Motor neuron (in vitro differentiated cells): Measurements from ENCODE around the gene MYO7B. TPM values are rescaled to one million over a fixed set of nuclear protein-coding genes. Genes with fewer than 3 reads are reported as not detected.
A peak's percentile ranks its signal among the peaks of the same experiment; 100 is the strongest.

ENCODE experiments used
- ATAC-seq, 8 experiments: fragments of 200-7000 bp; cut with Tn5 transposase; replicated peaks in 6 of 8; 2 replicates each; pipeline ENCODE4 v1.8.0; 2021; ENCODE audit warnings: mild to moderate bottlenecking in 8 of 8, moderate library complexity in 8 of 8
- H3K27ac ChIP-seq, 2 donors: fragments of 250-450 bp; sonication (Bioruptor Pico); 2 replicates each; pipeline ENCODE4 v1.9.0; 2021; ENCODE audit warnings: antibody characterized with exemption in 2 of 2, mild to moderate bottlenecking in 2 of 2, moderate library complexity in 1 of 2
- H3K4me1 ChIP-seq, 2 donors: fragments of 250-450 bp; sonication (Bioruptor Pico); replicated peaks in 1 of 2; 2 replicates each; pipeline ENCODE4 v1.6.1; 2021; ENCODE audit warnings: antibody characterized with exemption in 2 of 2, mild to moderate bottlenecking in 2 of 2, moderate library complexity in 1 of 2
- H3K4me3 ChIP-seq, 5 donors: fragments of 250-450 bp; sonication (Bioruptor Pico); 2 replicates each; pipeline ENCODE4 v1.9.0; 2021; ENCODE audit warnings: antibody characterized with exemption in 5 of 5, mild to moderate bottlenecking in 5 of 5, moderate library complexity in 4 of 5
- WGBS, 10 experiments: fragments of 450-650 bp; shearing (Covaris generic); methylation state at CpG; one replicate each; pipeline ENCODE4 v1.0.0; 2022; 5-methylcytosine and 5-hydroxymethylcytosine counted together
- in situ Hi-C, 9 experiments: fragments of 400-800 bp; cut with MboI; loops; one replicate each; pipeline ENCODE4 v1.15.0; 2021; ENCODE audit warnings: low sequenced_read_pairs in 9 of 9, low pct_unique_long_range_greater_than_20kb in 2 of 9; ENCODE audit not compliant: unreplicated experiment in 9 of 9
- total RNA-seq, 8 experiments: library from RNA; unstranded; fragments of 300-600 nt; gene quantifications; 2 replicates each; pipeline versions ENCODE4 v1.2.3 to v1.2.4, GENCODE V29; 2022

MYO7B gene
- total RNA-seq, 8 experiments from 2014 or later: 0.08 to 1.1 (median 0.36) TPM; not detected in 2

DNA sequence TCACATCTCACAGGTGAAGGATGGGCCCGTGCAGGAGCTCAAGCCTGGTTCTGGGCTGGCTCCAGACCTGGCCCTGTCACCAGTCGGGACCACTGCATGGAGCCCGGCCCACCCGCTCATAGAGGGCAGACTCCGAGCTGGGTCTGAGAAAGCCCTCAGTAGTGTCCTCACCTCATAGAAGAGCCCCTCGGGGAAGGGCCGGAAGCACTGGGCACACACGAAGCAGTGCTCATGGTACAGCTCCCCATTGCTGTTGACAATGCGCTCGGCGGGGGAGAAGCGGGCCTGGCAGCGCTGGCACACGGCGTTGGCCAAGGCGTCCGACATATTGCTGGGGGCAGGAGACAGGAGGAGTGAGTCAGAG lies 121.7 kb downstream of the MYO7B start:
- H3K27ac ChIP-seq: no peak overlapping the region
- in situ Hi-C loops: no loop called here
- ATAC-seq: no peak
- no peaks in the 10 kb centered on the region for H3K4me1 ChIP-seq
- no peak overlapping the region for H3K4me3 ChIP-seq
- 88 to 93% methylated on average over 3 to 9 of the region's 17 CpGs; no CpG with 5 or more reads in 8 of the 10 experiments for WGBS, 10 experiments

DNA sequence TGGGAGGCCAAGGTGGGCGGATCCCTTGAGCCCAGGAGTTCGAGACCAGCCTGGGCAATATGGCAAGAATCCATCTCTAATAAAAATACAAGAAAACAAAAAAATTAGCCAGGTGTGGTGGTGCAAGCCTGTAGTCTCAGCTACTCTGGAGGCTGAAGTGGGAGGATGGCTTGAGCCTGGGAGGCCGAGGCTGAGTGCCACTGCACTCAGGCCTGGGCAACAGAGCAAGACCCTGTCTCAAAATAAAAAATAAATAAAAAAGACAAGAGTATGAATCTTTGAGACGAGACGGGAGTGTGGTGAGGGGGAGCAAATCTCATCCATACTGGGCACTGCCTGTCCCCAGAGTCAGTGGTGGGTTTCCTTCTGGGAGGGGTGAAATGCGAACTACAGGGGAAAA lies 122.7 kb downstream of the MYO7B start:
- Histone ChIP-seq H3K4me3 (no peak overlapping the region), H3K27ac (no peak overlapping the region), H3K4me1 (peaks cover 0 to 3% of the 10 kb centered on the region in 2 donors)
- 67 to 100% (median 83%) methylated on average over 1 to 4 of the region's 6 CpGs; no CpG with 5 or more reads in 3 of the 10 experiments for WGBS, 10 experiments
- no peak for ATAC-seq
- in situ Hi-C loops: no loop called here

DNA sequence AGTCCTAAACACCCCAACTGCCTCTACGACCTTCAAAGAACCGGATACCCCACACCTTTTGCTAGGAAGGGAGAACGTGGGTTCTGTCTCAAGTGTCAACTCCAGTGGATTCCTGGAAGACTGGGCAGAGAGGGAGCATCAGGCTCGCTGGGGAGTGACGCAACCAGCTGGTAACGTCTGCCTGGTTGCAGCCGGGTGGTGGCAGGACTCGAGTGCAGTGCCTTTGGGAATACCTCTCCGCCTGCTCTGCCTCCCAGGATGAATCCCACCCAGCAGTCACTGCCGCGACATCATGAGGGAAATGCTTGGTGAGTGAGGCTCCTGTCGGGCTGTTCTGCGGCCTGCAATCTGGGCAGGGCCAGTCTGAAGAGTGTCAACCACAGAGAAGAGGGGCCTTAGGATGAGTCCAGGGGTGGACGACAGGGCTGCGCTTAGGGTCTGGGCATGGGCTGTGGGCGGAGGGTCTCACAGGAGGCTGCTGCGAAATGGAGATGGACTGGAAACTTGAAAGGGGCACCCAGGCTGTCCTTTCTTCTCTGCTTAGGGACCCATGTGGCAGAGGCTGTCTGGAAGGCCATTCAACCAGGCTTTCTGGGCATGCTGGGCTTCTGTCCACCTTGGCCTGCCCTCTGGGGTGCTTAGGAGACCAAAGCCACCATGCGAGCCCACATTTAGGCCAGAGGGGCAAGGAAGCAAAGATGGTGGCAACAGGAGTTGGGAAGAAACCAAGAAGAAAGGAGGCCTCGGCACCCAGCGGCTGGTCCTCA lies 123.3 kb downstream of the MYO7B start:
- ATAC-seq: peak in 1 of 8 experiments; percentile 49
- peaks cover 0 to 3% of the 10 kb centered on the region in 2 donors for H3K4me1 ChIP-seq
- in situ Hi-C loops: no loop called here
- WGBS, 10 experiments: 65 to 100% (median 80%) methylated on average over 2 to 7 of the region's 20 CpGs; no CpG with 5 or more reads in 2 of the 10 experiments
- H3K27ac ChIP-seq: no peak overlapping the region
- no peak overlapping the region for H3K4me3 ChIP-seq

DNA sequence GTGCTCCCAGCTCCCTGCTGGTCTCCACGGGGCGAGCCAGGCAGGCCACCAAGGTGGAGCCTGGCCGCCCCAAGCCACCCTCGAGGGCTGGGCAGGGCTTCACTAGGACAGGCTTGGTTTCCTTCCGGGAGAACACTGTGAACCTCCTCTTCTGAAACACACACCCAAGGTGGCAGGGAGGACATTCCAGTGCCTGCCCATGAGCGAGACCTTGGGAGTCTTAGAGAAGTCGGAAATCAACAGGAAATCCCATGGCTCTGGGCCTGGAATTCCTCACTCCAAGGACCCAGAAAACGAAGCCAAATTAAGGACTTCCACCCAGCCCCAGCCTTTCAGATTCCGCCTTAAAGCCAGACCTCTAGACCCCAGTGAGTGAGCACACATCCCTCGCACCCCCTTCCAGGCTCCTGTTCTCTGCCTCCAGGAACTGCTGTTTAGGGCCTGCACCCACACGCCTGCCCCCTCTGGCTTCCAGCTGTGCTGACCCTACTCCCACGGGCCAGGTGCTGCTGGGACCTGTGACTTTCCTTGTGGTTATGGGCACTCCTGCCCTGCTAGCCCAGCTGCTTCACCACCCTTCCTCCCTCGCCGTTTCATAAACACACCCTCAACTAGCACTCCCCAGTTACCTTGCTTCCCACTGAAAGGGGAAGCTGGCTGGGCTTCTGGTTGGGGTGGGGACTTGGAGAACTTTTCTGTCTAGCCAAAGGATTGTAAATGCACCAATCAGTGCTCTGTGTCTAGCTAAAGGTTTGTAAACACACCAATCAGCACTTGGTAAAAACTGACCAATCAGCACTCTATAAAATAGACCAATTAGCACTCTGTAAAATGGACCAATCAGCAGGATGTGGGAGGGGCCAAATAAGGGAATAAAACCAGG lies 124.2 kb downstream of the MYO7B start:
- WGBS, 10 experiments: 33 to 100% (median 97%) methylated on average over 1 to 3 of the region's 14 CpGs; no CpG with 5 or more reads in 4 of the 10 experiments
- peaks cover 0 to 3% of the 10 kb centered on the region in 2 donors for H3K4me1 ChIP-seq
- H3K4me3 ChIP-seq: no peak overlapping the region
- H3K27ac ChIP-seq: no peak overlapping the region
- ATAC-seq: no peak
- in situ Hi-C loops: no loop called here

DNA sequence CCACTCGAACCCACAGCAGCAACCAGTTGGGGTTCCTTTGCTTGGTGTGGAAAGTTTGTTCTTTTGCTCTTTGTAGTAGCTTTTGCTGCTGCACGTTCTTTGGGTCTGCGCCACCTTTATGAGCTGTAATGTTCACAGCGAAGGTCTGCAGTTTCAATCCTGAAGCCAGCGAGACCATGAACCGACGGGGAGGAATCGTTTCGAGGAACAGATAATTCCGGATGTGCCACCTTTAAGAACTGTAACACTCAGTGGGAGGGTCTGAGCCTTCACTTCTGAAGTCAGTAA lies 124.8 kb downstream of the MYO7B start:
- Histone ChIP-seq H3K4me1 (peaks cover 0 to 3% of the 10 kb centered on the region in 2 donors), H3K4me3 (no peak overlapping the region), H3K27ac (no peak overlapping the region)
- in situ Hi-C loops: no loop called here
- WGBS, 10 experiments: 75 to 100% (median 91%) methylated on average over 2 to 10 of the region's 10 CpGs; no CpG with 5 or more reads in 3 of the 10 experiments
- ATAC-seq: no peak

DNA sequence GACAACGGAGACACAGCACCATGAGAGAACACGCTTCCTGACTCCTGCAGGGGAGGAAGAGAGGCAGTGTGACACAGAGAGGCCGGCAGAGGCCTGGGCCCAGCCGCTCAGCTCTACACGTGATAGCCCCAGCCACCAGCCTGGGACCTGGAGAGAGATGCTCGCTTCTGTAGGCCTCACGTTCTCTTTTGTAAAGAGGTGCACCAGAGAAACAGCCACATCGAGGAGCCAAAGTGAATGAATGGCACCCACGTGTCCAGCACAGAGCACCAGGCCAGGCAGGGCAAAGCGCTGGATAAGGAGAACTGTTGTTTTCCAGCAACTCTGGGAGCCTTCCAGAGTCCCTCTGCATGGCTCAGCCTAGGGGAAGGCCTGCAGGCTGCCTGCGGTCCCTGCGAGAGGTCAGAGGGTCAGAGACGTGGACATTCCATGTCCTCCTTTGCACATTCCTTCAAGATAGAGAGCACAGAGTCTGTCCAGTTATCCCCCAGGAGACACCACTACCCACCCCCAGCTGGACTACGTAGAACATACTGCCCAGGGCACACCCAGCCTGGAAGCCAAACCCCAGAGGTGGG lies 125.7 kb downstream of the MYO7B start:
- no peak overlapping the region for H3K27ac ChIP-seq
- WGBS, 10 experiments: 81 to 100% (median 95%) methylated on average over 1 to 5 of the region's 14 CpGs; no CpG with 5 or more reads in 6 of the 10 experiments
- peak in 3 of 8 experiments; percentile 45 to 68 (median 63) for ATAC-seq
- H3K4me1 ChIP-seq: peaks cover 0 to 3% of the 10 kb centered on the region in 2 donors
- H3K4me3 ChIP-seq: no peak overlapping the region
- in situ Hi-C loops: no loop called here

DNA sequence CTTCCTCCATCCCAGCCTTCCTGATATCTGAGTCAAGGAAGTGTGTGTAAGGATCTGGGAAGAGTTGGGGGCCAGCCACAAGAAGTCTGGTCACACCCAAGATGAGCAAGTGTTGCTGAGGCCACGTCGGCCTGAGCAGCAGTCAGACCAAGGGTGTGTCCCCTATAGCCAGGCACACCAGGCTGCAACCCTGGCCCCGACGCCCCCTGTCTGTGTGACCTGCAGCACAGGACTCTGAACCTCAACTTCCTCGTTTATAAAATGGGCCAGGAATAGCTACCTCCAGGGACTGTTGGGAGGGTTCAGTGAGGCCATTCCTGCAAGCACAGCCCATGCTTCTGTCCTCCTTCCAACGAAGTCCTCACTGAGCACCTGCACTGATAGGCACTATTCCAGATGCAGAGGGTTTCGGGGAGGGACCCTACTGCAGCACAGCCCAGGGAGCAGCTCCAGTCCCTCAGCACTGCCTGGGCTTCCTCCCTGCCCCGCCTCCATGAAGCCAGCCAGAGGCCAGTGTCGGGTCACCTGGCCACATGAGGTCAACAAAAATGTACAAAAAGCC lies 126.5 kb downstream of the MYO7B start:
- in situ Hi-C loops: no loop called here
- peak in 3 of 8 experiments; percentile 45 to 82 (median 74) for ATAC-seq
- peaks cover 0 to 3% of the 10 kb centered on the region in 2 donors for H3K4me1 ChIP-seq
- 47 to 100% (median 62%) methylated on average over 2 to 5 of the region's 9 CpGs; no CpG with 5 or more reads in 6 of the 10 experiments for WGBS, 10 experiments
- H3K27ac ChIP-seq: no peak overlapping the region
- no peak overlapping the region for H3K4me3 ChIP-seq

DNA sequence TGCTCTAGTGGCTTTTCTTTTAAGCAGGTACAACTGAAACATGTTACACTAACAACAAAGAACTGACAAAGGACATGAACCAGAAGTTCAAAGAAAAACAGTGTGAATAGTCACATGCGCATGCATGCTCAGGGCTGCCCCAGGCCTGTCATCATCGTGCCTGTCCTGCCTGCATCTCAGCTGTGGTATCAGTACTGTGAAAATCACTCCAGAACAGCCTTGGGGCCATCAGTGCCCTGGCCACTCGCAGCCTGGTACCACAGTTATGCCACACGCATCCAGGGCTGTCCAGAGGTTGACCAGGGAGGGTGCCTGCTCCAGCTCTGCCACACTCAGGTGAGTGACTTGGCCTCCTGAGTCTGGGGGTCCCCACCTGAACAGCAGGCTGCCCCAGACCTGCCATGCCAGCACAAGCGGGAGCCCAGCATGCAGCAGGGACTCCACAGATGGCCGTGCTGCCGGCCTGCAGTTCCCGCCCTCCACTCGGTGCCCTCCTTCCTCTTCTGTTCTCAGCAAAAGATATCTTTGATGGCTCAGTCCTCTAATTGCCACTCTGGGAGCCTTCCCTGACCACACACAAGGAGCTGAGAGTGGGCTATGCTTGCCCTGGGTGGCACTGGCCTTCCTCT lies 127.6 kb downstream of the MYO7B start:
- H3K4me3 ChIP-seq: no peak overlapping the region
- H3K27ac ChIP-seq: no peak overlapping the region
- in situ Hi-C loops: no loop called here
- 50 to 100% (median 84%) methylated on average over 1 to 7 of the region's 9 CpGs; no CpG with 5 or more reads in 4 of the 10 experiments for whole genome bisulfite sequencing, 10 experiments
- H3K4me1 ChIP-seq: peaks cover 0 to 3% of the 10 kb centered on the region in 2 donors
- peak in 7 of 8 experiments; percentile 15 to 60 (median 38) for ATAC-seq

DNA sequence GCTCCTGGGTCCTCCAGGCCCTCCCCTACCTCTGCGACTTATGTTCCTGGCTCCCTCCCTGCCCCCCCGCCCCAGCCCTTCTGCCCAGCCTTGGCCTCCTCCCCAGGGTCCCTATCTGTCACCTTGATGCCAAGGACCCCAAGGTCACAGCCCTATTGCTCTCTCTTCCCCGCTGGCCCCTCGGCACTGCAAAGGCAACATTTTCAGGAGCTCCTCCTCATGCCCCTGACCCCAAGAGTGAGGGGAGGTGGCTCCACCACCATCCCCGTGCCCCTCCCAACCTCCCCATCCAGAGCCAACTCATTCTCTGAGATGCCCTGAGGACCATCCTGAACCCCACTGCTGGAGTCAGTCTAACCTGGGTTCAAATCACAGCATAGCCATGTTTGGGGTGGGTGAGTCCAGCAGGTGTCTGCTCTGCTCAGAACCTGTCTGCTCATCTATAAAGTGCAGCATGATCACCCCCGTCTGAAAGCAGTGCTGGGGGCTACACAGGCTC lies 128.1 kb downstream of the MYO7B start:
- 80% methylated on average over 1 of the region's 6 CpGs; no CpG with 5 or more reads in 9 of the 10 experiments for WGBS, 10 experiments
- Histone ChIP-seq H3K4me1 (peaks cover 0 to 3% of the 10 kb centered on the region in 2 donors), H3K27ac (no peak overlapping the region), H3K4me3 (no peak overlapping the region)
- ATAC-seq: no peak
- in situ Hi-C loops: no loop called here

DNA sequence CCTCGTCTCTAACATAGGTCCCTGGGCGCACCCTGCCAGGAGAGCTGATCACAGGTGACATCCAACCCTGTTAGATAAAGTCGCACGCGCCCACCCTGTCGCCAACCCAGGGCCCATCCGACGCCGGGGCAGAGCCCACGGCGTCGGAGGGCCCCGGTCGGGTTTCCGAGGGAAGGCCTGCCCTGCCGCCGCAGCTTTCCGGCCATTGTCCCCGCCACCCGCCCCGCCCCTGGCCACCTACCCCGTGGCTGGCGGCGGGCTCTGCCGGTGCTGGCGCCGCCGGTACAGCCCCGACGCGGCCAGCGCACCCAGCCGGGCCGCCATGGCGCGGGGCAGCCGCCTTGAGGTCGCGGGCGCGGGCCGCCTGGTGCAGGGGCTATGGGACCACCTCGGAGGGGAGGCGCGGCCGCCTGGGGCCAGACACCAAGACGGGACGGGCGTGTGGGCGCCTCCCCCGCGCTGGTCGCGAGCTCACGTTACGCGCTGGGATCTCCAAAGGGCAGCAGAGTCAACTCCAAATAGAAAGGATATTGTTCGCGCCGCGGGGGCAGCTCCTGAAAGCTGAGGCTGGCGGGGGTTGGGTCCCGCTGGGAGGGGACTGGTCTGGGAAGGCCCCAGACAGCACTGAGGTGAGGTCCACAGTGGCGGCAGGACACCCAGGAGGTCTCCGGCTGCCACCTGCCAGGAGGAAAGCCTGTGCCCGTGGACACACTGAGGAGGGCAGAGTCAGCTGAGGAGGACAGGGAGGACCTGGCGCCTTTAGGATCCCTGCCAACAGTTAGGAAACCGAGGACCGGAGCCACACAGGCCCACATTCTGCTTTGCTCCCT lies 128.8 kb downstream of the MYO7B start:
- WGBS, 10 experiments: 40 to 100% (median 89%) methylated on average over 1 to 4 of the region's 69 CpGs; no CpG with 5 or more reads in 6 of the 10 experiments
- H3K4me1 ChIP-seq: peaks cover 0 to 3% of the 10 kb centered on the region in 2 donors
- no peak overlapping the region for H3K27ac ChIP-seq
- H3K4me3 ChIP-seq: peak overlapping the region in 1 of 5 donors; percentile 11
- ATAC-seq: peak in 3 of 8 experiments; percentile 27 to 36 (median 33)
- in situ Hi-C loops: no loop called here

DNA sequence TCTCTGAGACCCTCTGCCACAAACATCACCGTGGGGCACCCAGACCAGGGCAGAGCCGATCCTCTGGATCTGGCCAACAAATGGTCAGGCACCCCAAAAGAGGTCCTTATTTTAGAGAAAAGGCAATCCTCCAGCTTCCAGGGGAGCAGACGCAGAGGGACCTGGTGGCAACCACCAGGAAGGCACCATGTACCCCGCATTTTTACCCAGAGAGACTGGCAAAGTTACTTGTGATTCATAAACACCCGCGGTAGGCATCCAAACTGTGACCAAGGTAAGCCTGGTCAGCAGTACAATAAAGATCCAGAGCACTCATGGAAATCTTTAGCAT lies 129.4 kb downstream of the MYO7B start:
- Histone ChIP-seq H3K4me1 (peaks cover 0 to 3% of the 10 kb centered on the region in 2 donors), H3K4me3 (no peak overlapping the region), H3K27ac (no peak overlapping the region)
- no peak for ATAC-seq
- 91 to 100% (median 100%) methylated on average over 2 to 4 of the region's 6 CpGs; no CpG with 5 or more reads in 5 of the 10 experiments for WGBS, 10 experiments
- in situ Hi-C loops: no loop called here
